PC-3 (cell line): ENCODE results near the gene CRYGN. TPM values are rescaled to one million over a fixed set of nuclear protein-coding genes. Genes with fewer than 3 reads are reported as not detected.

Experiments
- ATAC-seq: fragments of 200-7000 bp; cut with Tn5 transposase; 2 replicates; pipeline ENCODE4 v1.9.1; 2020; ENCODE audit warnings: mild to moderate bottlenecking, moderate library complexity
- BruUV-seq: library from RNA; stranded (reverse); fragments of 400-500 nt; replicated peaks from 2 replicates; lab custom pipeline; 2021; lab: Mats Ljungman, UMichigan
- CTCF ChIA-PET: fragments of 300-600 bp; sonication (Branson Sonifier 250); formaldehyde crosslinking; loops from one replicate; lab custom pipeline; 2022; ENCODE audit warnings: antibody characterized with exemption; lab: Charles Lee
- POLR2A ChIA-PET: fragments of 300-600 bp; sonication (Branson Sonifier 250); formaldehyde crosslinking; loops from one replicate; lab custom pipeline; 2022; ENCODE audit warnings: antibody characterized with exemption; ENCODE audit not compliant: unreplicated experiment; lab: Charles Lee
- DNase-seq: peaks from one replicate; pipeline ENCODE4 v3.0.0-alpha.2; 2015
- H2AFZ ChIP-seq: fragments of 300-600 bp; sonication (generic); 2 replicates; pipeline ENCODE4 v1.6.0; 2016; ENCODE audit warnings: antibody characterized with exemption, low read length
- H3F3A ChIP-seq: fragments of 300-600 bp; sonication (generic); one replicate; pipeline ENCODE4 v1.6.0; 2017; ENCODE audit warnings: antibody characterized with exemption, low read length, control low read depth, mild to moderate bottlenecking; ENCODE audit not compliant: unreplicated experiment
- H3K27ac ChIP-seq: fragments of 300-600 bp; sonication (generic); 2 replicates; pipeline ENCODE4 v1.5.1; 2016; ENCODE audit warnings: mild to moderate bottlenecking, low read length
- H3K27me3 ChIP-seq: fragments of 300-600 bp; sonication (generic); 2 replicates; pipeline ENCODE4 v1.6.1; 2016; ENCODE audit warnings: low read length, mixed read lengths
- H3K36me3 ChIP-seq: fragments of 300-600 bp; sonication (generic); 2 replicates; pipeline ENCODE4 v1.6.1; 2016; ENCODE audit warnings: low read depth, mixed run types, low read length, mixed read lengths
- H3K4me1 ChIP-seq: fragments of 300-600 bp; sonication (generic); 2 replicates; pipeline ENCODE4 v1.5.1; 2016; ENCODE audit warnings: low read length; ENCODE audit not compliant: insufficient read depth
- H3K4me2 ChIP-seq: fragments of 300-600 bp; sonication (generic); 2 replicates; pipeline ENCODE4 v1.6.0; 2016; ENCODE audit warnings: low read length
- H3K4me3 ChIP-seq: fragments of 300-600 bp; sonication (generic); 2 replicates; pipeline ENCODE4 v1.5.1; 2016; ENCODE audit warnings: mild to moderate bottlenecking, low read length, mixed read lengths
- H3K79me2 ChIP-seq: fragments of 300-600 bp; sonication (generic); 2 replicates; pipeline ENCODE4 v1.6.1; 2017; ENCODE audit warnings: low read length, mixed read lengths
- H3K9ac ChIP-seq: fragments of 300-600 bp; sonication (generic); 2 replicates; pipeline ENCODE4 v1.6.0; 2016; ENCODE audit warnings: mild to moderate bottlenecking, low read length
- H3K9me2 ChIP-seq: fragments of 300-600 bp; sonication (generic); replicated peaks from 2 replicates; pipeline ENCODE4 v1.6.1; 2016; ENCODE audit warnings: mixed run types, low read length, mixed read lengths
- H3K9me3 ChIP-seq: fragments of 300-600 bp; sonication (generic); 2 replicates; pipeline ENCODE4 v1.6.1; 2016; ENCODE audit warnings: low read length, mixed read lengths
- H4K20me1 ChIP-seq: fragments of 300-600 bp; sonication (generic); 2 replicates; pipeline ENCODE4 v1.6.1; 2016; ENCODE audit warnings: low read length, mixed read lengths
- EZH2 ChIP-seq: fragments of 300-600 bp; sonication (generic); IDR thresholded peaks from one replicate; pipeline ENCODE4 v1.6.1; 2017; ENCODE audit warnings: antibody characterized with exemption, mild to moderate bottlenecking, low read length; ENCODE audit not compliant: unreplicated experiment
- EZH2phosphoT487 ChIP-seq: fragments of 300-600 bp; sonication (generic); IDR thresholded peaks from 2 replicates; pipeline ENCODE4 v1.6.1; 2018; ENCODE audit warnings: mild to moderate bottlenecking, antibody characterized with exemption, low read length, borderline replicate concordance
- intact Hi-C: fragments of 100-400 bp; cut with micrococcal nuclease; formaldehyde crosslinking; loops from 2 replicates; pipeline ENCODE4 v1.9.0; 2023
- total RNA-seq: library from RNA; depleted of rRNA; stranded (reverse); fragments of >200 nt; gene quantifications from 2 replicates; pipeline ENCODE4 v1.2.3, GENCODE V29; 2014
- TF ChIP-seq, protein P1 (sequence below): fragments of 300-600 bp; sonication (generic); conservative IDR thresholded peaks from 2 replicates; pipeline ENCODE4 v1.5.1; 2017; ENCODE audit warnings: antibody characterized with exemption, low read depth, mild to moderate bottlenecking, low read length

The CRYGN gene
- total RNA-seq, 1 experiment from 2014 or later, result 0.11 TPM

DNA sequence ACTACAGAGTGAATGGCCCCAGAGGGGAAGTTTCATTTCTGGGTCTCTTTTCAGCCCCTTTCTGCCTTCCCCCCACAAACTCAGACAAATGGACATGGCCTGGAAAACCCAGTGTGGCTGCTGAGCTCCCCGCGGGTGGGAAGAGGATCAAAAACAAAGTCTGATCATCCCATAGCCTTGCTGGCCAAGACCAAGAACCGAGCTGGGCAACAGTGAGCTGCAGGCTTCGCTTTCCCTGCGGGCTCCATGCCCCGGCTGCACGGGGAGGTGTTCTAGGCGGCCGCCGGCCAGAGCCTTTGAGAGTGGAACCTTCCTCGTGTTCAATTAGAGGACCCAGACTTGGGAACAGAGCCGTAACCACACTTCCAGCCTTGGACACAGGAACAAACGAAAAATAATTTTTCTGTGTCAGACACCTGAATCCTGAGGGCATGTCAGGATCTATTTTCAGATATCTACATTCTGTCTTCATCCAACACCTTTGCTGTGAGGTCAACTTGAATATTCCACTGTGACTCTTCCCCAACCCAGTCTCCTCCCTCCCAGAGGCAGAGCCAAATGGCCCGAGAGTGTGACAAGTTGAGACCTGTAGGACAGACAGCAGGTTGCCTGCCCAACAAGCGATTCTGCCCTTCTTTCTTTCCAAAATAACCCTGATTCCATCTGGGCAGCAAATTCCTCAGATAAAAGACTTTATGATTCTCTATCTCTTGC lies 56.1 kb downstream of the CRYGN start:
- Histone ChIP-seq H3K27ac (no peak overlapping the region), H2AFZ (no peak overlapping the region), H3K9ac (no peak overlapping the region), H3K36me3 (no peaks in the 10 kb centered on the region), H3K4me3 (no peak overlapping the region), H3K79me2 (no peaks in the 10 kb centered on the region), H3K27me3 (no peaks in the 10 kb centered on the region; the same call in 1 of the 2 replicates), H3K9me3 (no peaks in the 10 kb centered on the region), H3F3A (no peaks in the 10 kb centered on the region), H3K4me2 (no peak overlapping the region), H3K4me1 (no peaks in the 10 kb centered on the region), H3K9me2 (no peaks in the 10 kb centered on the region), H4K20me1 (no peaks in the 10 kb centered on the region)
- ATAC-seq, result no peak
- POLR2A ChIA-PET, result no interaction called here
- CTCF ChIA-PET, result interaction anchor here (0.6 kb wide), 2 partner anchors 15 to 68 kb away, joined by 3 to 4 read pairs; no protein-coding TSS in a partner anchor
- BruUV-seq, result no TSS peak
- TF ChIP-seq EZH2, result no peak
- TF ChIP-seq, protein P1, sequence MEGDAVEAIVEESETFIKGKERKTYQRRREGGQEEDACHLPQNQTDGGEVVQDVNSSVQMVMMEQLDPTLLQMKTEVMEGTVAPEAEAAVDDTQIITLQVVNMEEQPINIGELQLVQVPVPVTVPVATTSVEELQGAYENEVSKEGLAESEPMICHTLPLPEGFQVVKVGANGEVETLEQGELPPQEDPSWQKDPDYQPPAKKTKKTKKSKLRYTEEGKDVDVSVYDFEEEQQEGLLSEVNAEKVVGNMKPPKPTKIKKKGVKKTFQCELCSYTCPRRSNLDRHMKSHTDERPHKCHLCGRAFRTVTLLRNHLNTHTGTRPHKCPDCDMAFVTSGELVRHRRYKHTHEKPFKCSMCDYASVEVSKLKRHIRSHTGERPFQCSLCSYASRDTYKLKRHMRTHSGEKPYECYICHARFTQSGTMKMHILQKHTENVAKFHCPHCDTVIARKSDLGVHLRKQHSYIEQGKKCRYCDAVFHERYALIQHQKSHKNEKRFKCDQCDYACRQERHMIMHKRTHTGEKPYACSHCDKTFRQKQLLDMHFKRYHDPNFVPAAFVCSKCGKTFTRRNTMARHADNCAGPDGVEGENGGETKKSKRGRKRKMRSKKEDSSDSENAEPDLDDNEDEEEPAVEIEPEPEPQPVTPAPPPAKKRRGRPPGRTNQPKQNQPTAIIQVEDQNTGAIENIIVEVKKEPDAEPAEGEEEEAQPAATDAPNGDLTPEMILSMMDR, result no peak
- no peak for TF ChIP-seq EZH2phosphoT487
- DNase-seq, result no peak
- intact Hi-C loops, result no loop called here

DNA sequence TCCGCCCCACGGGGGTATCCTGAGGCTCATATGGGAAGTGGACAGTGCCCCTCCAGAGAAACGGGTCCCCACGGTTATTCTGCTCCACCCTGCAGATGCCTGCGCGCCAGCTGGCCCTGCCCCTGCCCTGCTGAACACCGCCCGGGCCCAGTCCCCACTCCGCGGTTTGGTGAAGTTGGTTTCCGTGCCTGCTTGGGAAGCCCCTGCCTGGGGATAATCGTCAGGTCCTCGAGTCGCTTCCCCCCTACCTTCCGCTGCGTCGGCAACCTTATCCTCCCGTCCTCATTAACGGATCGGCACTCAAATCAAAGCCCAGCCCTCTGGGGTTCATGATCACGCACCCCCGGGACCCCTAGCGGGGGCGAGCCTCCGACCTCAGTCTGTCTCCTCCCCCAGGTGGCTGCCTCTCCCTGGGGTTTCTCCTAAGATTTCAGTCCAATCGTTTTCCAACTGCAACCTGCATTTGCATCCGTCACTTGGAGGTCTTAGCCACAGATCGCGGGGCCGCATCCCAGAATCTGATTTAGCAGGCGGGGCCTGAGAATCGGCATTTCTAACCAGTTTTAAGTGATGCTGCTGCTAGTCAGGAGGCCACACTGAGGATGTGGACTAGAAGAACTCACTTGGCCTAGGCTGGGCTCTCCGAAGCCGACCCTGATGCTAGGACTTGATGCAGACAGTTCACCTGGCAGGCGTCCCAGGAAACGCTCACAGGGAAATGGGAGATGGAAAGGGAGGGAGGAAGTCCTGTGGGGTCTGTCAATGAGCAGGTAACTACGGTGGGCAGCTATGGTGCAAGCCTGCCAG lies 57.7 kb downstream of the CRYGN start:
- Histone ChIP-seq H3K27ac (no peak overlapping the region), H3K4me1 (no peaks in the 10 kb centered on the region), H3K9ac (no peak overlapping the region), H3K27me3 (no peaks in the 10 kb centered on the region), H3K9me3 (no peaks in the 10 kb centered on the region), H2AFZ (no peak overlapping the region), H3K79me2 (no peaks in the 10 kb centered on the region), H3K36me3 (no peaks in the 10 kb centered on the region), H3K4me2 (no peak overlapping the region), H3K4me3 (no peak overlapping the region), H3F3A (no peaks in the 10 kb centered on the region), H3K9me2 (no peaks in the 10 kb centered on the region), H4K20me1 (no peaks in the 10 kb centered on the region)
- ChIA-PET POLR2A (no interaction called here), CTCF (no interaction called here)
- DNase-seq (no peak), ATAC-seq (no peak)
- no TSS peak for BruUV-seq
- no peak for TF ChIP-seq EZH2phosphoT487
- TF ChIP-seq, protein P1, result no peak
- TF ChIP-seq EZH2, result no peak
- intact Hi-C loops, result no loop called here
